OCI-LY1 (cell line): ENCODE results near the gene NR2F6.

Experiments
- EZH2 ChIP-seq: fragments of 200-600 bp; sonication (generic), shearing (Covaris generic); IDR thresholded peaks from 2 replicates; pipeline ENCODE4 v1.8.0; 2017; ENCODE audit warnings: borderline replicate concordance, mixed run types, mild to moderate bottlenecking, antibody characterized with exemption, low read length, moderate library complexity, mixed read lengths
- TF ChIP-seq, protein P1 (sequence below): fragments of 200-600 bp; sonication (generic), shearing (Covaris generic); IDR thresholded peaks from 2 replicates; pipeline ENCODE4 v1.5.1; 2017; ENCODE audit warnings: mild to moderate bottlenecking, antibody characterized with exemption, low read length, moderate library complexity, mixed read lengths

DNA sequence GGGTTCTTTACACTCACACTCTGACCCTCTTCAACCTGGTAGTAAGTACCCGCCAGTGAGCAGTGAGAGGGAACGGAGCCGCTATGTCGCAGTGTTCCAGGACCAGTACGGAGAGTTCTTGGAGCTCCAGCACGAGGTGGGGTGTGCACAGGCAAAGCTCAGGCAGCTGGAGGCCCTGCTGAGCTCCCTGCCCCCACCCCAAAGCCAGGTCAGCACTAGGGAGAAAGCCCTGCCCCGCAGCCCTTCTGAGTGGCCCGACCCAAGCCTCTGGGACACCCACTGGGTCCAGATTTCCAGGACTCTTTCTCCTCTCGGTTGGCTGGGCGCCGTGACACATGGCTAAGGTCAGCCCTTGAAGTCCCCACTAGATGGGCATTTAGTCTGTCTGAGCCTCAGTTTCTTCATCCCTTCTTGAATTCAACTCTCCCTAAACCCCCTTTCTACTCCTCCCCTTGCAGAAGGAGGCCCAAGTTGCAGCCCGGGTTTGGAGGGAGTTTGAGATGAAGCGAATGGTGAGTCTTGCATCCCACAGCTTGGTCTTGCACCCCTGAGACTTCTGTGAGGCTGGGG lies 17.8 kb downstream of the NR2F6 start:
- TF ChIP-seq, protein P1, sequence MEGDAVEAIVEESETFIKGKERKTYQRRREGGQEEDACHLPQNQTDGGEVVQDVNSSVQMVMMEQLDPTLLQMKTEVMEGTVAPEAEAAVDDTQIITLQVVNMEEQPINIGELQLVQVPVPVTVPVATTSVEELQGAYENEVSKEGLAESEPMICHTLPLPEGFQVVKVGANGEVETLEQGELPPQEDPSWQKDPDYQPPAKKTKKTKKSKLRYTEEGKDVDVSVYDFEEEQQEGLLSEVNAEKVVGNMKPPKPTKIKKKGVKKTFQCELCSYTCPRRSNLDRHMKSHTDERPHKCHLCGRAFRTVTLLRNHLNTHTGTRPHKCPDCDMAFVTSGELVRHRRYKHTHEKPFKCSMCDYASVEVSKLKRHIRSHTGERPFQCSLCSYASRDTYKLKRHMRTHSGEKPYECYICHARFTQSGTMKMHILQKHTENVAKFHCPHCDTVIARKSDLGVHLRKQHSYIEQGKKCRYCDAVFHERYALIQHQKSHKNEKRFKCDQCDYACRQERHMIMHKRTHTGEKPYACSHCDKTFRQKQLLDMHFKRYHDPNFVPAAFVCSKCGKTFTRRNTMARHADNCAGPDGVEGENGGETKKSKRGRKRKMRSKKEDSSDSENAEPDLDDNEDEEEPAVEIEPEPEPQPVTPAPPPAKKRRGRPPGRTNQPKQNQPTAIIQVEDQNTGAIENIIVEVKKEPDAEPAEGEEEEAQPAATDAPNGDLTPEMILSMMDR: no peak
- no peak for TF ChIP-seq EZH2
